HG02798 (cell line): ENCODE measurements around the gene CXCL12.

Experiments used
- ATAC-seq: cut with Tn5 transposase; IDR thresholded peaks from one replicate; pipeline ENCODE4 v1.9.1; 2021; ENCODE audit warnings: mild to moderate bottlenecking; ENCODE audit not compliant: unreplicated experiment, poor library complexity

The CXCL12 gene

DNA sequence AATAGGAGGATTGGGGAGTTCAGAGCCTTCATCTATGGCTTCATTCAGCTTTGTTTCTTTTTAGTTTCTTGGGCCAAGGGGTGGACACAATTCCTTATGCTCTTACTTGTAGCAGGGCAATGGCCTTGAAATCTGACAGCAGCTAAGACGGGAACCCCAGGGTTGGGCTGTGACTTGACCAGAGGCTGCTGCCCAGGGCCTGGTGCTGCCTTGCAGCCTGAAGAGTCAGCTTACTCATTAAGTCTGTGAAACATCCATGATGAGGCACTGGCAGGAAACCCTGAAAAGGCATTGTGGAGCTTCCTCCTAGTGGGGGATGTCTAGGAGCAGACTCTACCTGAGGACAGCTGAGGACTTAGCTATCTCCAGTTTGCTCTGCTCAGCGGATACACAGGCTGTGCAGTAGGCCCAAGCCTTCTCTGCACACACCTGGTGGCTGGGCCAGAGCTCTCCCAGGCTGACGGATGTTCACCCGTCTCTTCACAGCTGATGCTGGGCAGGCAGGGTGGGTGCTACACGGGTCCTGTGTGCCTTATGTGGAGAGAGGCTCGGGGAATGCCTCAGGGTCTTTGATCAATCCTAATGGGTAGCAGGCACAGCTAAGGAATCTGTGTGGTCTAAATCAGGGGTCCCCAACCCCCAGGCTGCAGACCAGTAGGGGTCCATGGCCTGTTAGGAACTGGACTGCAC lies 17.8 kb downstream of the CXCL12 start:
- ATAC-seq = no peak

DNA sequence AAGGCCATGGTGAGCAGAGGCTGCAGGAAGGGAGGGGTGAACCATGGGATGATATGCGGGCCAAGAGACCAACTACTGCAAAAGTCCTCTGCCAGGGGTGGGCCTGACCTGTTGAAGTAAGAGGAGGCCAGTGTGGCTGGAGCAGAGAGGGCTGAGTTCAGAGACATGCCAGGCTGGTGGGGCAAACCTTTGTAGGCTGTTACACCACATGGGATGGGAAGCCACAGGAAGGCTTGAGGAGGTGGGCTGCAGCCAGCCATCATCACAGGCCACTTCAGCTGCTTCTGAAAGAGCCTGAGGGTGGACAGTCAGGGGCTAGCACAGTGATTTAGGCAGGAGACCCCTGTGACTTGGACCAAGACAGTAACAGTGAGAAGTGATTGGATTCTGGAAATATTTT lies 20.3 kb downstream of the CXCL12 start:
- ATAC-seq = no peak

DNA sequence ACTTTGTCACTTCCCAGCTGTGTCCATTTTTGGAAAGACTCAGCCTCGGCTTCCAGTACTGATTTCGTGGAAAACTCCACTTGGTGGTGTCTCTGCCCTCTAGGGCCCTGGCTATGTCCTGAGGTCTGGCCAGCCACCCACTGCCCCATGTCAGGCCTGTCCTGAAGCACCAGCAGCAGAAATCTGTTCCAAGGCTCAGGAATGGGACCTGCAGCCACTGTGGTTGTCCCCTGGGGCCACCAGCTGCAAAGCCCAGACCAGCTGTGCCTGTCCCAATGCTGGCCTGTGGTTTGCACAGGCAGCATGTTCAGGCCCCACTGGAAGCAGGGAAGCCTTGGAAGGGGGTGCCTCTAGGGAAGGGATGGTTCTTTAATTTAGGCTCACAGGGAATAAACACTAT lies 21.2 kb downstream of the CXCL12 start:
- no peak for ATAC-seq

DNA sequence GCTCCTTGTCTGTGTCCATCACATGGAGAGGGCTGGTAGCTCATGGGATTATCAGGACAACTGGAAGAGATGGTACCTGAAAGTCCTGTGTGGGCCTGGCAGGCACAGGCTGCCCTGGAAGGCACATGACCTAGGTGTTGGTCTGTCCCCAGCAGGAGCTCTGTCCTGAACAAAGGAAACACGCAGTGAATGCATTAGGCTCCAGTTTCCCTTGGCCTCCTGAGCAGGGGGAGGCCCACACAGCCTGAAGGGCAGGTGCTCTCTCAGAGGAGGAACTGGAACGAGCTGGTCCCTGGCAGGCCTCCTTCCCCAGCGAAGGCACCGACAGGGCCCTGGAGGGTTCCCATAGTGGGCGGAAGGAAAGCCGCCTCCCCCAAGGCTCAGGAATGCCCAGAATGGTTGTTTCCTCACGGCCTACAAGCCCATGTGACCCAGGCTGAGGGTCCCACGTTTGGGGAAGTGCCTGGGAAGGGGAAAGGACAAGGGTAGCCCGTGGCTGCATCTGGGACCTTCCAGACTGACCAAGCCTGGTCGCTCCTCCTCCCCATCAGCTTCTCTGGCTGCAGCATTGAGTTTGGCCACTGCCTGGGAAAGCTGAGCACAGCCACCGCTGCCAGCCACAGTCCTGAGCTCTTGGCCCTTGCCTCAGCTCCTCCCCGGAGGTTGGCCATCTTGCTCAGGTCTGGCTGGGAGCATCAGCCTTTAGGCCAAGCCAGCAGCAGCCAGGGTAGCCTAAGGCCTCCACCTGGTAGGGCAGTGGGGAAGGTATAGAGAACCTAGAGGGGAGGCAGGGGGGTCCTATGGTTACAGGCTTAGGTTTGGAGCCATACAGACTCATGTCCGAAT lies 21.8 kb downstream of the CXCL12 start:
- no peak for ATAC-seq

DNA sequence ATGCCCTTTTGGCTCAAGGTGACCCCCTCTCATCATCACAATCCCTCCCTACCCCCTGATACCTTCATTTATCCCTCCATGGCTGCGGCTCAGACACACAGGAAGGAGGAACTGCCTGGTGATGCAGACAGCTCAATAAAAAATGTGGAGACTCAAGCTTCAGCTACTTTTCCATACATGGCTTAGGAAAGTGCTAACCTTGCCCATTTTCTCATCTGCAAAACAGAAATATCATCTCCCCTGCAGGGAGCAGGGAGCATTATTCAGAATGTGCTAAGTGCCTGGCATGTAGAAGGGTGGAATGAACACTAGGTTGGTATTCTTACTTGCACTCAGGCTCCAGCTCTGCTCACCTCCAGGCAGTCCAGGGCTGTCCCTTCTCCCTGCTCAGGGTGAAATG lies 23.8 kb downstream of the CXCL12 start:
- ATAC-seq = no peak

DNA sequence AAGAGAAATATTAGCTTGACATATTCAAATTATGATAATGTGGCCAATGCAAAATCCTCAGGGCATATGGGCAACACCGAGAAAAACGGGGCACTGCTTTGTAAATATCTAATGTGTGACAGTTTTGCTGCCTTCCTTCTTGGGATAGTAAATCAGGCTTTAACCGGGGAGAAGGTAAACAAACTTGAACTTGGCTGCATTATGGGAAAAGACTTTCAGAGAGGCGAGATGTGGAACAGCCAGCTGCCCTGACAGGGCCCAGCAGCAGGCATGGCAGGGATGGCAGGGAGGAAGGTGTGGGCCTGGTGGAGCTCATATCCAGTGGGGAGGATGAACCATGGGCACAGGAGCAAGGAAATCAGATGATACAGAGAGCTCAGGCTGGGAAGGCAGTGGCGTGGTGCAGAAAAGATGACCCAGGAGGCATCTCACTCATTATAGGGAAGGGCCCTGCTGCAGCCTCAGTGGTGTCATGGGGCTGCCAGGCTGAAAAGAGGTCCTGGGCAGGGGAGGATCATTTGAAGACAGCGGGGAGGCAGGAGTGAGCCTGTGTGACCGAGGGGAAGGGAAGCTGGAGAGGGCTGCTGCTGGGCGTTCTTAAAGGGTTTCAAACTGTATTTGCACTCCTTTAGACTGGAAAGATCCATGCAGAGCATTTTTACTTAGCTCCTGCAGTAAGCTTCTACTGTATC lies 26.7 kb downstream of the CXCL12 start:
- no peak for ATAC-seq

DNA sequence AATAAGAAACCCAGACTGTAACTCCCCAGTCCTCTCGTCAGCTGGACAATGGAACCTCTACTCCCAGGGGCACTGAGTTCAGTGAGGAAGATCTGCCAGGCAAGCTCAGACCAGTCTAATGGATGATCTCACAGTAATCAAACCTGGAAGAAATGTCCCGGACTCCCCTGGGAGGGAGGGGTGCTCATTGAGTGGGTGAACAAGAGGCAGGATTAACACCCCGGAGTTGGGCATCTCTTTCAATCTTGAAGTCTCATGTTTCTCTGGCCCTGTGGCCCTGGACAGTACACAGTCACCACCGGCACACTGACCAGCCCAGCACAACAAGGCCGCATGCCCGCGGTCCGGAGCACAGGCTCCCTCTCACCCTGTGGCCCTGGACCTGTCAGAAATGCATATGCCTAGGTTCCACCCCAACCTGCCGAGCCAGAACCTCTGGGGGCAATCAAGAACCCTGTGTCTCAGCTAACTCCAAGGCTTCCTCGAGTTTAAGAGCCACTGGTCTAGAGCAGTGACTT lies 27.8 kb downstream of the CXCL12 start:
- ATAC-seq = no peak

DNA sequence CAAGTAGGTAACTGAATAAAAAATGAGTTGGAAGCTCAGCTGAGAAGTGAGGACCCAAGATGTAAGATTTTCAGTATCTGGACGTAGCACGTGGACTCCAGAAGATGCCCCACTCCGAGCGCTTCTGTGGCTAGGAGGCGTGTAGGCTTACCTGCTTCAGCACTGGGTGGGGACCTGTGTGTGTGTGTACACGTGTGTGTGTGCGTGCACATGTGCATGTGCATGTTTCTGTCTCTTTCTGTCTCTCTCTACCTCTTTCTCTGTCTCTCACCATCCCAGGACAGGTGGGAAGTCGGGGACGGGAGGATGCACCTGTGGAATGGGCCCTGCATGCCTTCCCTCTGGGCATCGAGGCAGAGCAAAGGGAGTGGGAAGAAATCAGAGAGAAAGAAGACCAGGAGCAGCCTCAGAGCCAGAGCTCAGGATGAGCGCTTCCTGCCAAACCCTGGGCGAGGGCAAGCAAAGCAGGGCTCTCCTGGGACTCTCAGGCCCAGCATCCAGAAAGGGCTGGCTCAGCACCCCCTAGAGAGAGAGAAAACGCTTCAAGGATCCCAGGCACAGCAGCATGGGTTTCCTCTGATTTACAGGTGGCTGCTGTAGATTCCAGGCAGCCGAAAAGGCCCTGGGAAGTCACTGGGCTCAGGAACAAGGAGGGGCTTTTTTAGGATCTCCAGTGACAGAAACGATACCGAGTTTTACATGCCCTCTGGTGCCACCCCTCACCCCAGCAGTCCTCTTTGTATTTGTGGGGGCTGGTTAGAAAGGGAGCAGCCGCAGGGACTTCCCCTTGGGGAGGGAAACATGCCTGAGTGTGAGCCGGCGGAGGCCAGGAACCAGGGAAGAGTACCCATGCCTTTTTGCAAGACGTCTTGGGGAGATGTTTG lies 28.5 kb downstream of the CXCL12 start:
- ATAC-seq = no peak

DNA sequence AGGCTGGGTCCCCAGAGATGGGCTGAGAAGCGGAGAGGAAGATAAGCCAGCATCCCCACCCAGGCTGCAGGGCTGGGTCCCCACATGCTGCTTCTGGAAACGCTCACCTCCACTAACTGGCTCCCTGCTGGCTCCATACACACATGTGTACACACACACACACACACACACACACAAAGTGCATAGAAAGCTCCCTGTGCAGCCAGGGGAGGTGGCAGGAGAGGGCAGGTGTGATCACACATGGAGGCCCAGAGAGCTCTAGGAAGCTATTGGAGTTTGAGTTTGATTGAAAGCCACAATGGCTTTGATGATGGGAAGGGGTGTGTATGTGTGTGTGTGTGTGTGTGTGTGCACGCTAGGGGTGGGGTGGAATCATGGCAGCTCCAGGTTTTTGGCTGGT lies 29.3 kb downstream of the CXCL12 start:
- no peak for ATAC-seq

DNA sequence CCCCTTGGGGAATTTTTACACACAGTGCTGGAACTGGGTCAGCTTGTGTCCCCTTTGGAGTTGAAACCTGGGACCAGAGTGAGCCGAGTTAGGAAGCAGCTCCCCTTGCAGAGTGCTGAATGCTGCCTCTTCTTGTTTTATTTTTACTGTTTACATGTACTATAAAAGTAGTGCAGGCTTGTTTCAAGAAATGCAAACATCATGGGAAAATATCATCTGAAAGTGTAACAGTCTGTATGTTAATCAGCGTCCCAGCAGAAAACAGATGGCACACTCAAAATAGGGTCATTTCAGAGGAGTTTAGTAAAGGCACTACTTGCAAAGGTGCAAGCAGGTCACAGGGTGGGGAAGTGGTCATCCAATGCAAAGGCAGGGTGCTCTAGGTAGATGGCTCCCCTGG lies 30.1 kb downstream of the CXCL12 start:
- no peak for ATAC-seq

DNA sequence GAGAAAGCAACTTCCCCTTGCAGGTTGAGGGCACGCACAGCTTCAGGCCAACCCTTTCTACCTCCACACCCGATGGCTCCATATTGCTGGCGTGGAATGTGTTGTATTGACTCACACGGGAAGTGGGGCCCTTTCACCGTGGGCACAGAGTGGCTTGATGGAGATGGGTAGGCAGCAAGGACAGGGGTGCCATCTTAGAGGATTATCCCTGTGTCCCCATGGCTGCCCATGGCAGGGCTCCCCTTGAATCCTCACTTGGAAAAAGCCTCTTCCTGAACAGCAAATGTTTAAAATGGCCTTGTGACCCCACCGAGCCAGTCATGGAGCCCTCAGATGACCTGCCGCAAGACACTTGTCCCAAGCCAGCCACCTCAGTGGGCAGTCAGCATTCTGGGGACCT lies 31.2 kb downstream of the CXCL12 start:
- no peak for ATAC-seq

DNA sequence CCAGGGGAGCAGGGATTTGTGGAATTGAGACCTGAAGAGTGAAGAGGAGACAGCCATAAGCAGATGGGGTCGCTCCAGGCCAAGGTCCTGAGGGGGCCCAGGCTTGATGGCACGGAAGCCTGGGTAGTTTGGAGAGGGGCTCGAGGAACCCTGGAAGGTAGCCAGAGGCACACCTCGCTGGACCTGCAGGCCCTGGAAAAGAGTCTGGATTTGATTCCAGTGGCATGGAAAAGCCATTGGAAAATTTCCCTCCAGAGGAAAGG lies 31.8 kb downstream of the CXCL12 start:
- ATAC-seq = no peak

DNA sequence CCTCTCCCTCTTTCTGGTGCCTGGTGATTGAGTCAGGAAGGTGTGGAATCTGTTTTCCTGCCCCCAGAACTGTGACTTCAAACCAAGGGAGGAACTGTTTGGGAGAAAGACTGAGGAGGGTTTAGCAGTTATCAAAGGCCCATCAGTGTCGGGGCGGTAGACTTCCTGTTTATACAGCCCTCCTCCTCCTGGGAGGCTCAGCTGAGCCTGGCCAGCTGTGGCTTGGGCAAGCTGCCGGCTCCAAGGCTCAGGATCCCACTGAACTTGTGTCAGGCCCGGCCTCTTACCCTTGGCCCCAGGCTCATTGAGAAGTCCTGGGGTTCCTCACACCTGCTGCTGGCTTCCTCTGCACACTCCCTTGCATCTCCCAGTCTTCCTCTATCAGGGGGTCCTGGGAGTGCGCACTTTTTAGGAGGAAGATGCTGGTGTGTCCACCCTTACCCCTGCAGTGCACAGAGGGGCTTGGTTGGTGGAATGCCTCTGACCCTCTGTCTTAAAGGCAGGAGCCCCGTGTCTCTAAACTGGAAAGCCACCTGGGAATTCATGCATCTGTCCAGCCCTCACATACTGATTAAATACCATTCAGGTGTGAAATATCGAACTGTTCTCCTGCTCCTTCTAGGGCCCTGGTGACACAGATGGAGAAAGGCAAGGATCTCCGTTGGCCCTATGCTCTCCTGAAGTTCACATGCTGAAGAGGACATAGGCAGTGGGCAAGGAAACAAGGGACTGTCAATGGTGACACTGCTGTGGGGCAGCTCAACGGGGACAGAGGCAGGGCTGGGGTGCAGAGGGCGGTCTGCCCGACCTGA lies 32.4 kb downstream of the CXCL12 start:
- no peak for ATAC-seq

DNA sequence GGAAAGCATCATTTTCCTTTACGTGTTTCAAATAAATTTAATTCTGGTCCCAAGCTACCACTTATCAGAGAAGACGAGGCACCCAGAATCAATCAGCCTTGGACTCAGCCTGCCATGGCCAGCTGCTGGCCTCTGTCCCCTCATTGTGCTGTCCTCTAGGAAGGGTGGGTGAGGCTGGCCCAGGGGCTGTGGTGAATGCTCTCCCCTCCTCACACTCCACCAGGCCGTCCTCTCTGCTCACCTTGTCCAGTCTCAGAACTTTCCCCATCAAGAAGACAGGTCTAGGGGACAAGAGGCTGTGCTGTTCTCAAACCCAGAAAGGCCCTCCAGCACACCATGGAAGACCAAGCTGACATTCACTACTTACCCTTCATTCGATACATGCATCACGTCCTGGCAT lies 36.4 kb downstream of the CXCL12 start:
- ATAC-seq = no peak

DNA sequence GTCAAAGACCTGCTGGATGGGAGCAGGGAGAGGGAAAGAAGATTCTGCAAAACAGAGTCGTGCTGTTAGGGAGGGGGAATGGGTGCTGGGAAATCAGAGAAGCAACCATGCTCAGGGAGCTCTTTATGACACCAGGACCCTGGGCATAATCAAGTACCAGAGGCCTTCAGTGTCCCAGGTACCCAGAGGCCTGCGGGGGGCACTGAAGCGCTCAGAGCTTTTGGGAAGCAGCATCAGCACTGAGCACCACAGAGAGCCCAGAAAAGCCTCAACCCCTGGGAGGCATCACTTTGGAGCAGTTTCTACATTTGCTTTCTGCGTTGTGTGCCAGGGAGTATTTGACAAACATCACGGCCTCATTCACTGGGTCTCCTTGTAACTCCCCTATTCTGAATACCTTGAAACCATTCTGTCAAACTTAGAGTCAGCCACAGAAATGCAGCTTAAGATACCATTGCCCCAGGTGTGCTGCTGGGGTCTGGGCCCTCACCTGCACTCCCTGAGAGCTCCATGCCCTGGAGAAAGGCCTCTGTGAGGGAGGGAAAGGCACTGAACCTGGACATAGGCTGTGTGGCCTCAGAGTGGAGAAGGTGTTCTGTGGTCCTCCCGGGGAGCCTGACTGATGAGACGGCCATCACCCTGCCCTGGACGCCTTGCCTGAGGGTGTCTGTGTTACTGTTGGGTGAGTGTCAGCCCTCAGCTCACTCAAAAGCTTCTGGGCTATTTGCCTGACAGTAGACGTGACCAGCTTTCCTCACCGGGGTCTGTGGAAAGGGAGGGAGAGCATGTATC lies 37.1 kb downstream of the CXCL12 start:
- no peak for ATAC-seq

DNA sequence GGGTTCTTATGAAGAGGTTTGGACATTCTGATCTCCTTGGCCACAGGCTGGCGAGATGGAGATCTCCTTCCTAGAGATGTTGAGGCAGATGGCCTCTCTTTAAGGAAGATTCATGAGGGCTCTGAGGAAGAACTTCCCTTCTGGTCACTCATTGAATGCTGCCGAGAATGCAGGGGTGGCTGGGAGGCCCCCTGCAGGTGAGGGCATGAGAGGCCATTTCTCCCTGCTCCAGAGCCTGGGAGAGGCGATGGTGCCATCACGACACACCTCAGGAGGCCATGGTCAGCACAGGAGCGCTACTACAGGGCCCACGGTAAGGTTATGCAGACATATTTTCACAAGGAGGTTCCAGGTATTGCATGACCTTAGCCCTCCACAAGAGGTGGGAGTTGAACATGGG lies 40.2 kb downstream of the CXCL12 start:
- no peak for ATAC-seq

DNA sequence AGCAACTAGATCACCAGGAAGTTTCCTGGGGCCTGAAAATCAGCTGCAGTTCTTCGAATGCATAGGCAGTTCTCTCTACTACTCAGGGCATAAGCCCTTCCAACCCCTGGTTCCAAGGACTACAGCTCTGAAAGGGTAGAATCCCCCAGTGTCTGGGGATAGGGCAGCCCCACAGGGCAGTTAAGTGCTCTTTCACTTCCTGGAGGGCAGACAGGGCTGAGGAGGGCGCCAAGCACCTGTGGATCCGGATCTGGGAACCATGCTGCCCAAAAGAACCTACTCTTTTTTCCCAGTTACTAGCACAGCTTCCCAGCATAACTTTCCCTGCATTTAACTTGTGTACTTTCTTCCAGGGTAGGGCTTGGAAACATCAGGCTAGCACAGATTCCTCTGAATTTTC lies 41.1 kb downstream of the CXCL12 start:
- no peak for ATAC-seq

DNA sequence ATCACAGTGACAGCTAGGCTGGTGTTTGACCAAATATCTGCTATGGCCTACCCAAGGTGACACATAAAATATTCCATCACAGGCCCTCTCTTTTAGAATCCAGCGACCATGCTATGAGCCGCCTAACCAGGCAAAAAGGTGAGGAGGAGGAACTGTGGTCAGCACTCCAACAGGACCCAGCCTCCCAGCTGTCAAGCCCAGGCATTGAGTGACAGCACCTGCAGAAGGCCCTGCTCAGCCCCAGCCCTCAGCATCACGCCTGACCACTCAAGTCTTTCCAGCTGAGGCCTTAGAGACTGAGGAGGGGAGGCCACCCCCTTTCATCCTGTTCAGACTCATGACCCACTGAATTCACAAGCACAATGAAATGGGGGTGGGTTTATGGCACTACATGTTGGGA lies 43.0 kb downstream of the CXCL12 start:
- ATAC-seq = no peak

DNA sequence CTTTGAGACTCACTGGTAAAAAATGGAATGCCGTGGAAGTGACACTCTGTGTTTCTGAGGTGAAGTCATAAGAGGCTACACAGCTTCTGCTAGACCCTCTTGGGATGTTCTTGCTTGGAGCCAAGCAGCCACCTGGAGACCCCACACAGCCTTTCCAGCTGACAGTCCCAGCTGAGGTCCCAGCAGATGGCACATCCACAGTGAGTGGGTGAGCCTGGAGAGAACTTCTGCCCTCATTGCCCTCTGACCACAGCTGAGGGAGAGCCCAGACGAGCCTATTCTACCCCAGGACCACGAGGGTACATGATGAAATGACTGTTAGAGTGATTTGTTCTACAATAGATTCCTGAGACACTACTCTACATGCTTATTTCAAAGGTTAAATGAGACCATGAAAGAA lies 44.3 kb downstream of the CXCL12 start:
- ATAC-seq = no peak
